Liver (tissue), 9 donors: ENCODE measurements around the gene PISD. TPM values are rescaled to one million over a fixed set of nuclear protein-coding genes. Genes with fewer than 3 reads are reported as not detected.

Experiments used
- DNase-seq: peaks from one replicate; pipeline ENCODE4 v3.0.0-alpha.2; 2017; ENCODE audit warnings: low spot score
- H3K27ac ChIP-seq, 2 donors: one replicate each; pipeline ENCODE4 v1.7.0; 2013; ENCODE audit warnings: inconsistent platforms in 2 of 2, low read length in 2 of 2, control low read depth in 1 of 2, low read depth in 1 of 2, mild to moderate bottlenecking in 1 of 2
- H3K27me3 ChIP-seq, 4 donors: one replicate each; pipeline versions ENCODE4 v1.6.1 to v1.7.0; 2013; ENCODE audit warnings: low read length in 3 of 4, inconsistent platforms in 1 of 4, mild to moderate bottlenecking in 1 of 4, moderate library complexity in 1 of 4; ENCODE audit not compliant: control insufficient read depth in 4 of 4, insufficient read depth in 4 of 4
- H3K36me3 ChIP-seq, 4 donors: one replicate each; pipeline versions ENCODE4 v1.6.1 to v1.7.0; 2013; ENCODE audit warnings: low read length in 3 of 4, mild to moderate bottlenecking in 3 of 4, low read depth in 1 of 4, moderate library complexity in 1 of 4; ENCODE audit not compliant: control insufficient read depth in 4 of 4, insufficient read depth in 3 of 4
- H3K4me1 ChIP-seq, 4 donors: one replicate each; pipeline versions ENCODE4 v1.6.1 to v1.7.0; 2013; ENCODE audit warnings: low read length in 3 of 4, mild to moderate bottlenecking in 3 of 4, moderate library complexity in 1 of 4; ENCODE audit not compliant: control insufficient read depth in 4 of 4, insufficient read depth in 4 of 4
- H3K4me3 ChIP-seq, 3 donors: one replicate each; pipeline versions ENCODE4 v1.6.1 to v1.7.0; 2013; ENCODE audit warnings: low read length in 3 of 3, control low read depth in 1 of 3, low read depth in 1 of 3, mild to moderate bottlenecking in 1 of 3
- H3K9ac ChIP-seq, 2 donors: one replicate each; pipeline ENCODE4 v1.7.0; 2013; ENCODE audit warnings: low read length in 2 of 2, mild to moderate bottlenecking in 2 of 2, moderate library complexity in 2 of 2, control low read depth in 1 of 2, low read depth in 1 of 2
- H3K9me3 ChIP-seq, 4 donors: one replicate each; pipeline versions ENCODE4 v1.6.1 to v1.7.0; 2013; ENCODE audit warnings: low read length in 3 of 4; ENCODE audit not compliant: control insufficient read depth in 4 of 4
- EGR1 ChIP-seq, 2 donors: IDR thresholded peaks; 2 replicates each; pipeline ENCODE4 v1.6.1; 2016 to 2018; ENCODE audit warnings: antibody characterized with exemption in 2 of 2, low read depth in 2 of 2
- FOXA1 ChIP-seq: IDR thresholded peaks from 2 replicates; pipeline ENCODE4 v1.6.1; 2016; ENCODE audit warnings: antibody characterized with exemption
- FOXA2 ChIP-seq: IDR thresholded peaks from 2 replicates; pipeline ENCODE4 v1.6.1; 2016; ENCODE audit warnings: antibody characterized with exemption
- GABPA ChIP-seq, 2 donors: IDR thresholded peaks in 1 of 2; conservative IDR thresholded peaks in 1 of 2; 2 replicates each; pipeline ENCODE4 v1.6.1; 2016; ENCODE audit warnings: antibody characterized with exemption in 2 of 2, mild to moderate bottlenecking in 1 of 2, moderate library complexity in 1 of 2
- JUND ChIP-seq, 2 donors: IDR thresholded peaks; 2 replicates each; pipeline ENCODE4 v1.6.1; 2016; ENCODE audit warnings: antibody characterized with exemption in 2 of 2
- NR2F2 ChIP-seq: IDR thresholded peaks from 2 replicates; pipeline ENCODE4 v1.6.1; 2016; ENCODE audit warnings: antibody characterized with exemption
- RAD21 ChIP-seq, 2 donors: IDR thresholded peaks; 2 replicates each; pipeline ENCODE4 v1.6.1; 2016; ENCODE audit warnings: antibody characterized with exemption in 2 of 2, mild to moderate bottlenecking in 2 of 2
- RXRA ChIP-seq, 2 donors: IDR thresholded peaks; 2 replicates each; pipeline ENCODE4 v1.6.1; 2017 to 2018; ENCODE audit warnings: antibody characterized with exemption in 2 of 2, mild to moderate bottlenecking in 1 of 2
- SP1 ChIP-seq: IDR thresholded peaks from 2 replicates; pipeline ENCODE4 v1.6.1; 2018; ENCODE audit warnings: antibody characterized with exemption, mild to moderate bottlenecking
- TAF1 ChIP-seq: conservative IDR thresholded peaks from 2 replicates; pipeline ENCODE4 v1.6.1; 2016; ENCODE audit warnings: antibody characterized with exemption, mild to moderate bottlenecking
- YY1 ChIP-seq: IDR thresholded peaks from 2 replicates; pipeline ENCODE4 v1.6.1; 2016; ENCODE audit warnings: antibody characterized with exemption, mild to moderate bottlenecking
- WGBS: extraction: QIAGEN DNeasy Blood & Tissue Kit; methylation state at CpG from one replicate; pipeline ENCODE4 v1.1.7; 2013; 5-methylcytosine and 5-hydroxymethylcytosine counted together
- polyA plus RNA-seq, 2 donors: library from polyadenylated mRNA; stranded (reverse) in 1 of 2; unstranded in 1 of 2; fragments of 200-250 nt in 1 of 2; fragments of >200 nt in 1 of 2; fragmentation: Nextera tagmentation in 1 of 2; extraction: Ambion mirVana in 1 of 2; gene quantifications; one replicate each; pipeline versions ENCODE4 v1.2.1 to v1.2.3, GENCODE V29; 2013 to 2015
- total RNA-seq, 2 donors: library from RNA; depleted of rRNA; stranded (reverse); fragments of >200 nt; gene quantifications; one replicate each; pipeline ENCODE4 v1.2.3, GENCODE V29; 2014
- TF ChIP-seq, protein P1 (sequence below): IDR thresholded peaks from 2 replicates; pipeline ENCODE4 v1.6.1; 2016; ENCODE audit warnings: antibody characterized with exemption
- TF ChIP-seq, protein P2 (sequence below): fragments of 150-350 bp; IDR thresholded peaks from 2 replicates; pipeline ENCODE4 v1.5.1; 2017; ENCODE audit warnings: improper control_type of control experiment, low read depth, low read length; ENCODE audit not compliant: missing input control
- TF ChIP-seq, protein P3 (sequence below): IDR thresholded peaks from 2 replicates; pipeline ENCODE4 v1.6.1; 2016; ENCODE audit warnings: antibody characterized with exemption
- TF ChIP-seq, protein P4 (sequence below): IDR thresholded peaks from 2 replicates; pipeline ENCODE4 v1.6.1; 2016; ENCODE audit warnings: antibody characterized with exemption, mild to moderate bottlenecking
- donor health status: healthy.
- donor health status: healthy.
- donor health status: healthy.
- donor health status: healthy.
- donor health status: healthy.

Gene PISD
- total and polyA plus RNA-seq, 4 donors: 14.7 to 28.3 (median 20.4) TPM

DNA sequence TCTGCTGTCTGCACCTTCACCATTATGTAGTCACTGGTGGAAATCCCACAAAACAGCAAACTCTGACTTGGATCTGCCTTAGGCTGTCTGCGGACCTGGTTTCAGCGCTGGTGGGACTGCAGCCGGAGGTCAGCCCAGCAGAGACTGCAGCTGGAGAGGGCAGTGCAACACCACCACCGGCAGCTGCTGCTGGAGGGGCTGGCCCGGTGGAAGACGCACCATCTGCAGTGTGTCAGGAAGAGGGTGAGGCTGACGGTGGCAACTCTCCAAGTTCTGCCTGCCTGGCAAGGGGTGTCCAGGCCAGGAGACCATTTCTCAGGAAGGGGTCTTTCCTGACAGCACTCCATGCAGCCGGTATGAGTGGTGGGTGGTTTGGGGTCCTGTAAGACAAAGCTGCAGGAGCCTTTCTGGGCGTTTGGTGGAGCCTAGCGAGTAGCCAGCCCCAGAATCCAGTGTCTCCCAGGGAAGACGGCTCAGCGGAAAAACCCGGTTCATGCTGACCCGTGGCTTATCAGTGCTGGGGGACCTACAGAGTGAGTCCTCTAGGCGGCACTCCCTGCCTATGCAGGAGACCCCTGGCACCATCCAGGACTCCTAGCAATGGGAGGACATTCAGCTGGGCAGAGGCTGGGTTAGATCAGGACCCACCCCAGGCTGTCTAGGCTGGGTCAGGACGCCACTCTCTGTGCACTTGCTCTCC, 50.8 kb downstream of the PISD start:
- Histone ChIP-seq H3K9me3 (no peaks in the 10 kb centered on the region), H3K4me1 (peaks cover 0 to 6% (median 1%) of the 10 kb centered on the region in 4 donors), H3K36me3 (no peaks in the 10 kb centered on the region), H3K9ac (no peak overlapping the region), H3K27me3 (no peaks in the 10 kb centered on the region), H3K4me3 (no peak overlapping the region), H3K27ac (no peak overlapping the region)
- TF ChIP-seq NR2F2: peak; percentile 17
- TF ChIP-seq SP1: no peak
- TF ChIP-seq FOXA1: no peak
- no peak for TF ChIP-seq YY1
- DNase-seq: no peak
- WGBS: 79% methylated on average over 16 of the region's 16 CpGs

DNA sequence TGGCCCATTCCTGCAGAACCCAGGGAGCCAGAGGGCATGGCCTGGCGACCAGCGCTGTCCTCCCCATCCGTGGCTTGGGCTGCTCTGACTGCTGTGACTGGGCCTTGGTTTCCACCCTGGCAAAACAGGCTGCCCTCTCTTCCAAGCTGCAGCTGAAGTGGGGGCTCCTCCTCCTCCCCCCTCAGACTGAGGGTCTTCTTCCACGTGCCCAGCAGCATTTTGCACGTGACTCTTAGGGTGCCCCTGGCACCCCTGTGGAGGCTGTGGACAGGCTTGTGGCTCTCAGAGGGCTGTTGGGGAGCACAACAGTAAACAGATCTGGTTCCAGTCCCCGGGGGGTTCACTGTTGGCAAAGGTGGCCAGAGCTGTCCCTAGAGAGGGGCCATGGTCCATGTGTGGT, 51.4 kb downstream of the PISD start:
- H3K9ac ChIP-seq: no peak overlapping the region
- WGBS: 90% methylated on average over 6 of the region's 6 CpGs
- H3K36me3 ChIP-seq: no peaks in the 10 kb centered on the region
- H3K4me1 ChIP-seq: peaks cover 0 to 6% (median 0%) of the 10 kb centered on the region in 4 donors
- no peaks in the 10 kb centered on the region for H3K9me3 ChIP-seq
- TF ChIP-seq JUND (IDR thresholded peaks at IDR 0.05): no peak
- TF ChIP-seq TAF1: no peak
- TF ChIP-seq RAD21 (IDR thresholded peaks at IDR 0.05): no peak
- TF ChIP-seq, protein P1, sequence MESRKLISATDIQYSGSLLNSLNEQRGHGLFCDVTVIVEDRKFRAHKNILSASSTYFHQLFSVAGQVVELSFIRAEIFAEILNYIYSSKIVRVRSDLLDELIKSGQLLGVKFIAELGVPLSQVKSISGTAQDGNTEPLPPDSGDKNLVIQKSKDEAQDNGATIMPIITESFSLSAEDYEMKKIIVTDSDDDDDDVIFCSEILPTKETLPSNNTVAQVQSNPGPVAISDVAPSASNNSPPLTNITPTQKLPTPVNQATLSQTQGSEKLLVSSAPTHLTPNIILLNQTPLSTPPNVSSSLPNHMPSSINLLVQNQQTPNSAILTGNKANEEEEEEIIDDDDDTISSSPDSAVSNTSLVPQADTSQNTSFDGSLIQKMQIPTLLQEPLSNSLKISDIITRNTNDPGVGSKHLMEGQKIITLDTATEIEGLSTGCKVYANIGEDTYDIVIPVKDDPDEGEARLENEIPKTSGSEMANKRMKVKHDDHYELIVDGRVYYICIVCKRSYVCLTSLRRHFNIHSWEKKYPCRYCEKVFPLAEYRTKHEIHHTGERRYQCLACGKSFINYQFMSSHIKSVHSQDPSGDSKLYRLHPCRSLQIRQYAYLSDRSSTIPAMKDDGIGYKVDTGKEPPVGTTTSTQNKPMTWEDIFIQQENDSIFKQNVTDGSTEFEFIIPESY: no peak
- no peak for TF ChIP-seq RXRA (IDR thresholded peaks at IDR 0.05)
- no peak for TF ChIP-seq FOXA1
- TF ChIP-seq GABPA (IDR thresholded peaks at IDR 0.05 in 1 of 2, conservative IDR thresholded peaks at IDR 0.05 in 1 of 2): no peak
- TF ChIP-seq SP1: no peak
- TF ChIP-seq, protein P2, sequence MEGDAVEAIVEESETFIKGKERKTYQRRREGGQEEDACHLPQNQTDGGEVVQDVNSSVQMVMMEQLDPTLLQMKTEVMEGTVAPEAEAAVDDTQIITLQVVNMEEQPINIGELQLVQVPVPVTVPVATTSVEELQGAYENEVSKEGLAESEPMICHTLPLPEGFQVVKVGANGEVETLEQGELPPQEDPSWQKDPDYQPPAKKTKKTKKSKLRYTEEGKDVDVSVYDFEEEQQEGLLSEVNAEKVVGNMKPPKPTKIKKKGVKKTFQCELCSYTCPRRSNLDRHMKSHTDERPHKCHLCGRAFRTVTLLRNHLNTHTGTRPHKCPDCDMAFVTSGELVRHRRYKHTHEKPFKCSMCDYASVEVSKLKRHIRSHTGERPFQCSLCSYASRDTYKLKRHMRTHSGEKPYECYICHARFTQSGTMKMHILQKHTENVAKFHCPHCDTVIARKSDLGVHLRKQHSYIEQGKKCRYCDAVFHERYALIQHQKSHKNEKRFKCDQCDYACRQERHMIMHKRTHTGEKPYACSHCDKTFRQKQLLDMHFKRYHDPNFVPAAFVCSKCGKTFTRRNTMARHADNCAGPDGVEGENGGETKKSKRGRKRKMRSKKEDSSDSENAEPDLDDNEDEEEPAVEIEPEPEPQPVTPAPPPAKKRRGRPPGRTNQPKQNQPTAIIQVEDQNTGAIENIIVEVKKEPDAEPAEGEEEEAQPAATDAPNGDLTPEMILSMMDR: no peak
- no peak for TF ChIP-seq YY1
- TF ChIP-seq EGR1 (IDR thresholded peaks at IDR 0.05; ENCODE audit: low read depth in 2 of 2): no peak
- TF ChIP-seq, protein P3, sequence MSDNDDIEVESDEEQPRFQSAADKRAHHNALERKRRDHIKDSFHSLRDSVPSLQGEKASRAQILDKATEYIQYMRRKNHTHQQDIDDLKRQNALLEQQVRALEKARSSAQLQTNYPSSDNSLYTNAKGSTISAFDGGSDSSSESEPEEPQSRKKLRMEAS: no peak
- H3K27ac ChIP-seq: no peak overlapping the region
- H3K27me3 ChIP-seq: no peaks in the 10 kb centered on the region
- no peak for DNase-seq
- H3K4me3 ChIP-seq: no peak overlapping the region

DNA sequence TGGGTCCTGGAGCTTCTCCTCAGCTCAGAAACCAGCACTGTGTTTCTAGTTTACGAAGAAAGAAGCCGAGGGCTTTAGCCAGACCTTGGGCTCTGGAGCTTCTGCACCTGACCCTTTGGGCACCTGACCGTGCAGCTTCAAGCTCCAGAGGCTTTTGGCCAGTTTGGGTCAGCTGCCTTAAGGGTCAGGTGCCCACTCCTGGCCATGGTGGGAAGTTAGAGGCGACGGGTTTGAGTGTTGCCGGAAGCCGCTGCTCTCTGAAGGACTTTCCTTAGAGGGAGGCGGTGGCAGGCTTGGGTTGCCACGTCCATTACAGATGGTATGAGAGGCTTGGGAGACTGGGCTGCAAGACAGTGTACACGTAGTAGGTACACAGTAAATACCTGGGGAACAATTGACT, 52.3 kb downstream of the PISD start:
- DNase-seq: no peak
- H3K4me1 ChIP-seq: peaks cover 0 to 6% (median 0%) of the 10 kb centered on the region in 4 donors
- H3K9me3 ChIP-seq: no peaks in the 10 kb centered on the region
- no peak overlapping the region for H3K9ac ChIP-seq
- H3K27me3 ChIP-seq: no peaks in the 10 kb centered on the region
- H3K36me3 ChIP-seq: no peaks in the 10 kb centered on the region
- H3K4me3 ChIP-seq: no peak overlapping the region
- H3K27ac ChIP-seq: no peak overlapping the region
- WGBS: 97% methylated on average over 10 of the region's 10 CpGs
- TF ChIP-seq, protein P3: no peak
- TF ChIP-seq YY1: no peak
- TF ChIP-seq, protein P4, sequence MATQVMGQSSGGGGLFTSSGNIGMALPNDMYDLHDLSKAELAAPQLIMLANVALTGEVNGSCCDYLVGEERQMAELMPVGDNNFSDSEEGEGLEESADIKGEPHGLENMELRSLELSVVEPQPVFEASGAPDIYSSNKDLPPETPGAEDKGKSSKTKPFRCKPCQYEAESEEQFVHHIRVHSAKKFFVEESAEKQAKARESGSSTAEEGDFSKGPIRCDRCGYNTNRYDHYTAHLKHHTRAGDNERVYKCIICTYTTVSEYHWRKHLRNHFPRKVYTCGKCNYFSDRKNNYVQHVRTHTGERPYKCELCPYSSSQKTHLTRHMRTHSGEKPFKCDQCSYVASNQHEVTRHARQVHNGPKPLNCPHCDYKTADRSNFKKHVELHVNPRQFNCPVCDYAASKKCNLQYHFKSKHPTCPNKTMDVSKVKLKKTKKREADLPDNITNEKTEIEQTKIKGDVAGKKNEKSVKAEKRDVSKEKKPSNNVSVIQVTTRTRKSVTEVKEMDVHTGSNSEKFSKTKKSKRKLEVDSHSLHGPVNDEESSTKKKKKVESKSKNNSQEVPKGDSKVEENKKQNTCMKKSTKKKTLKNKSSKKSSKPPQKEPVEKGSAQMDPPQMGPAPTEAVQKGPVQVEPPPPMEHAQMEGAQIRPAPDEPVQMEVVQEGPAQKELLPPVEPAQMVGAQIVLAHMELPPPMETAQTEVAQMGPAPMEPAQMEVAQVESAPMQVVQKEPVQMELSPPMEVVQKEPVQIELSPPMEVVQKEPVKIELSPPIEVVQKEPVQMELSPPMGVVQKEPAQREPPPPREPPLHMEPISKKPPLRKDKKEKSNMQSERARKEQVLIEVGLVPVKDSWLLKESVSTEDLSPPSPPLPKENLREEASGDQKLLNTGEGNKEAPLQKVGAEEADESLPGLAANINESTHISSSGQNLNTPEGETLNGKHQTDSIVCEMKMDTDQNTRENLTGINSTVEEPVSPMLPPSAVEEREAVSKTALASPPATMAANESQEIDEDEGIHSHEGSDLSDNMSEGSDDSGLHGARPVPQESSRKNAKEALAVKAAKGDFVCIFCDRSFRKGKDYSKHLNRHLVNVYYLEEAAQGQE: no peak
- TF ChIP-seq FOXA1: no peak
- TF ChIP-seq, protein P2: no peak
- TF ChIP-seq FOXA2: no peak
- TF ChIP-seq GABPA (IDR thresholded peaks at IDR 0.05 in 1 of 2, conservative IDR thresholded peaks at IDR 0.05 in 1 of 2): no peak
